Vagina (tissue), 2 donors: ENCODE data around the gene DST.

ENCODE experiments used
- POLR2AphosphoS5 ChIP-seq, 2 donors: sonication (generic); formaldehyde crosslinking; IDR thresholded peaks; one replicate each; pipeline ENCODE4 v1.9.0; 2017; ENCODE audit warnings: antibody characterized with exemption in 2 of 2, mild to moderate bottlenecking in 2 of 2, low read depth in 1 of 2; ENCODE audit not compliant: insufficient read depth in 1 of 2
- TF ChIP-seq, protein P1 (sequence below), 3 experiments: fragments of 450-650 bp in 2 of 3; fragments of 200-600 bp in 1 of 3; sonication (generic) in 1 of 3; IDR thresholded peaks; one replicate each; pipeline ENCODE4 v1.5.1; 2017 to 2019; ENCODE audit warnings: antibody characterized with exemption in 3 of 3, mild to moderate bottlenecking in 2 of 3, moderate library complexity in 2 of 3

GRCh38 chr6:56481957-56482356, 160.7 kb downstream of the DST start:
- TF ChIP-seq, protein P1, sequence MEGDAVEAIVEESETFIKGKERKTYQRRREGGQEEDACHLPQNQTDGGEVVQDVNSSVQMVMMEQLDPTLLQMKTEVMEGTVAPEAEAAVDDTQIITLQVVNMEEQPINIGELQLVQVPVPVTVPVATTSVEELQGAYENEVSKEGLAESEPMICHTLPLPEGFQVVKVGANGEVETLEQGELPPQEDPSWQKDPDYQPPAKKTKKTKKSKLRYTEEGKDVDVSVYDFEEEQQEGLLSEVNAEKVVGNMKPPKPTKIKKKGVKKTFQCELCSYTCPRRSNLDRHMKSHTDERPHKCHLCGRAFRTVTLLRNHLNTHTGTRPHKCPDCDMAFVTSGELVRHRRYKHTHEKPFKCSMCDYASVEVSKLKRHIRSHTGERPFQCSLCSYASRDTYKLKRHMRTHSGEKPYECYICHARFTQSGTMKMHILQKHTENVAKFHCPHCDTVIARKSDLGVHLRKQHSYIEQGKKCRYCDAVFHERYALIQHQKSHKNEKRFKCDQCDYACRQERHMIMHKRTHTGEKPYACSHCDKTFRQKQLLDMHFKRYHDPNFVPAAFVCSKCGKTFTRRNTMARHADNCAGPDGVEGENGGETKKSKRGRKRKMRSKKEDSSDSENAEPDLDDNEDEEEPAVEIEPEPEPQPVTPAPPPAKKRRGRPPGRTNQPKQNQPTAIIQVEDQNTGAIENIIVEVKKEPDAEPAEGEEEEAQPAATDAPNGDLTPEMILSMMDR (IDR thresholded peaks at IDR 0.05) = no peak
- no peak for TF ChIP-seq POLR2AphosphoS5 (IDR thresholded peaks at IDR 0.05; ENCODE audit: insufficient read depth in 1 of 2, low read depth in 1 of 2)
